Tibial nerve (tissue), 4 donors: ENCODE measurements around the gene ATP1A2. TPM values are rescaled to one million over a fixed set of nuclear protein-coding genes. Genes with fewer than 3 reads are reported as not detected.
"Not testable (repeated sequence)": the region's sequence is repeated elsewhere in the genome, so short reads cannot be mapped to it uniquely, and the experiment has no call there.

Experiments
- DNase-seq, 2 donors: peaks; one replicate each; pipeline ENCODE4 v3.0.0-alpha.2; 2019; ENCODE audit warnings: low spot score in 2 of 2
- H3K27ac ChIP-seq, 4 donors: fragments of 200-600 bp; sonication (generic) in 3 of 4; one replicate each; pipeline ENCODE4 v1.5.1; 2017 to 2019; ENCODE audit warnings: mild to moderate bottlenecking in 1 of 4
- H3K27me3 ChIP-seq, 2 donors: fragments of 200-600 bp; sonication (generic) in 1 of 2; one replicate each; pipeline versions ENCODE4 v1.5.1 to v1.6.0; 2017 to 2019
- H3K36me3 ChIP-seq, 3 donors: fragments of 200-600 bp; sonication (generic); one replicate each; pipeline ENCODE4 v1.5.1; 2018 to 2019
- H3K4me1 ChIP-seq, 4 donors: fragments of 200-600 bp; sonication (generic) in 3 of 4; one replicate each; pipeline ENCODE4 v1.5.1; 2017 to 2019
- H3K4me3 ChIP-seq, 4 donors: fragments of 200-600 bp; sonication (generic) in 3 of 4; one replicate each; pipeline ENCODE4 v1.5.1; 2017 to 2019; ENCODE audit warnings: mild to moderate bottlenecking in 1 of 4, moderate library complexity in 1 of 4
- H3K9me3 ChIP-seq, 4 donors: fragments of 200-600 bp; sonication (generic) in 3 of 4; one replicate each; pipeline ENCODE4 v1.5.1; 2017 to 2019
- CTCF ChIP-seq, 5 experiments: fragments of 200-600 bp in 3 of 5; fragments of 450-650 bp in 2 of 5; sonication (generic) in 3 of 5; IDR thresholded peaks; one replicate each; pipeline ENCODE4 v1.5.1; 2016 to 2019; ENCODE audit warnings: antibody characterized with exemption in 5 of 5, mild to moderate bottlenecking in 3 of 5, moderate library complexity in 2 of 5
- EP300 ChIP-seq, 2 donors: sonication (generic); formaldehyde crosslinking; IDR thresholded peaks; one replicate each; pipeline ENCODE4 v1.6.1; 2017; ENCODE audit warnings: antibody characterized with exemption in 2 of 2, mild to moderate bottlenecking in 1 of 2
- POLR2A ChIP-seq, 2 donors: fragments of 450-650 bp; IDR thresholded peaks; one replicate each; pipeline ENCODE4 v1.6.1; 2017; ENCODE audit warnings: antibody characterized with exemption in 2 of 2, mild to moderate bottlenecking in 2 of 2, moderate library complexity in 2 of 2
- WGBS, 2 donors: methylation state at CpG; one replicate each; pipeline ENCODE4 v1.1.5; 2018; 5-methylcytosine and 5-hydroxymethylcytosine counted together
- total RNA-seq, 4 donors: library from RNA; depleted of rRNA; stranded (reverse); fragments of >200 nt; gene quantifications; one replicate each; pipeline ENCODE4 v1.1.0, GENCODE V29; 2016

The ATP1A2 gene
- total RNA-seq, 4 donors from 2014 or later, result 173 to 211 (median 201) TPM

DNA sequence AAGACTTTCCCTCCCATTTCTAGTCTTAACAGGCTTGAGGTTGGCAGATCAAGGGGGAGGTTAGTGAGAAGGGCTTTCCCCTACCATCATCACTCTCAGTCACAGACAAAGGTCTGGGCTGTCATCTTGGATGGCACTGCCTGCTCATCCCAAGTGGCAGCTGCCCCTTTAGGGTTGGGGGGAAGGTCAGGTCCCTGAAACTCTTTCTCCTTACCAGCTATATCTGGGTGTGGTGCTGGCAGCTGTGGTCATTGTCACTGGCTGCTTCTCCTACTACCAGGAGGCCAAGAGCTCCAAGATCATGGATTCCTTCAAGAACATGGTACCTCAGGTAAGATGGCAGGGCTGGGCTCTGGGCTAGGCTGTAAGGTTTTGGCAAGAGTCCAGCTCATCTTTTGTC lies 8.2 kb downstream of the ATP1A2 start:
- H3K27ac ChIP-seq, result peak overlapping the region in 2 of 4 donors; percentile 68 to 76
- DNase-seq, result no peak
- H3K9me3 ChIP-seq, result no peaks in the 10 kb centered on the region
- H3K27me3 ChIP-seq, result no peaks in the 10 kb centered on the region
- H3K36me3 ChIP-seq, result peaks cover 0 to 48% (median 0%) of the 10 kb centered on the region in 3 donors
- peaks cover 0 to 79% (median 27%) of the 10 kb centered on the region in 4 donors for H3K4me1 ChIP-seq
- no peak for TF ChIP-seq CTCF (IDR thresholded peaks at IDR 0.05)
- no peak for TF ChIP-seq EP300 (IDR thresholded peaks at IDR 0.05)
- TF ChIP-seq POLR2A (IDR thresholded peaks at IDR 0.05), result no peak
- H3K4me3 ChIP-seq, result no peak overlapping the region

DNA sequence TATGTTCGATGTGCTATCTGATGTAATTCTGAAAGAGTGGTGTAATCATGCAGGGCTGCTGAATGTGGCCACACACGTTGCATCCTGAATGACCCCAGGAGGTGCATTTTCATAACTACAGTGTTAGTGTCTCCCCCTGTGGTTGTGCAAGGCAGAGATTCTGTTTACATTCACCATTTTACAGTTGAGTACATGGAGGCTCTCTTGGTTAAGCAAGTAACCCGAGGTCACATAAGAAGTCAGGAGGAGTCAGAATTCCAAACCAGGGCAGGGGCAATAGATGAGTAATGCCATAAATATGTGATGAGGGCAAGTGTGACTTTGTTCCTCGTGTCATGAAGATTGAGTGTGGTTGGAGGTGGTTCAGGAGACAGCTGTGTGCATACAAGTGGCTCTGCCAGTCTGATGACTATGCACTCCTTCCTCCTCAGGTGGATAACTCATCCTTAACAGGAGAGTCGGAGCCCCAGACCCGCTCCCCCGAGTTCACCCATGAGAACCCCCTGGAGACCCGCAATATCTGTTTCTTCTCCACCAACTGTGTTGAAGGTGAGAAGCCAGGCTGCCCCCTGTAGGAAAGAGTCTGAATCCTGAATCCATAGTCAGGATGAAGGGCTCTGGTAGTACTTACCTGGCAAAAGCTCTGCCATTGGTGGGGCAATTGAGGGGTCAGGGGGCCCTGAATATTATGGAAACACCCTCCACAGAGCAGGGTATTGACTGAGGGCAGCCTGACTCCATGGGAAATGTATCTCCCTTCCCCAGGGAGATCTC lies 9.3 kb downstream of the ATP1A2 start:
- H3K27me3 ChIP-seq, result no peaks in the 10 kb centered on the region
- H3K4me1 ChIP-seq, result peaks cover 0 to 78% (median 21%) of the 10 kb centered on the region in 4 donors
- H3K4me3 ChIP-seq, result no peak overlapping the region
- DNase-seq, result no peak
- peaks cover 0 to 60% (median 0%) of the 10 kb centered on the region in 3 donors for H3K36me3 ChIP-seq
- TF ChIP-seq CTCF (IDR thresholded peaks at IDR 0.05) (no peak), POLR2A (IDR thresholded peaks at IDR 0.05) (no peak), EP300 (IDR thresholded peaks at IDR 0.05) (no peak)
- WGBS, 2 donors, result 54 to 61% methylated on average over 8 of the region's 8 CpGs
- peak overlapping the region in 2 of 4 donors; percentile 68 to 76 for H3K27ac ChIP-seq
- H3K9me3 ChIP-seq, result no peaks in the 10 kb centered on the region

GRCh38 chr1:160125746-160126145 lies 10.2 kb downstream of the ATP1A2 start:
- H3K27ac ChIP-seq, result peak overlapping the region in 3 of 4 donors; percentile 38 to 76 (median 68)
- no peak overlapping the region for H3K4me3 ChIP-seq
- H3K27me3 ChIP-seq, result no peaks in the 10 kb centered on the region
- peaks cover 0 to 69% (median 0%) of the 10 kb centered on the region in 3 donors for H3K36me3 ChIP-seq
- peaks cover 0 to 79% (median 26%) of the 10 kb centered on the region in 4 donors for H3K4me1 ChIP-seq
- DNase-seq, result no peak
- TF ChIP-seq EP300 (IDR thresholded peaks at IDR 0.05), result no peak
- no peak for TF ChIP-seq POLR2A (IDR thresholded peaks at IDR 0.05)
- no peak for TF ChIP-seq CTCF (IDR thresholded peaks at IDR 0.05)
- WGBS, 2 donors, result 25 to 30% methylated on average over 1 of the region's 1 CpG
- H3K9me3 ChIP-seq, result no peaks in the 10 kb centered on the region

- H3K4me3 ChIP-seq, DNase-seq, H3K27me3 ChIP-seq, H3K9me3 ChIP-seq: not testable (repeated sequence)
- H3K4me1 ChIP-seq, result peaks cover 0 to 79% (median 30%) of the 10 kb centered on the region in 4 donors
- 63 to 64% methylated on average over 4 of the region's 4 CpGs for WGBS, 2 donors
- peak overlapping the region in 2 of 4 donors; percentile 68 to 76 for H3K27ac ChIP-seq
- peaks cover 0 to 69% (median 0%) of the 10 kb centered on the region in 3 donors for H3K36me3 ChIP-seq
Observed at GRCh38 chr1:160126342-160126741, 10.8 kb downstream of the ATP1A2 start.

- Histone ChIP-seq H3K4me1 (peaks cover 0 to 86% (median 31%) of the 10 kb centered on the region in 4 donors), H3K4me3 (no peak overlapping the region), H3K36me3 (peaks cover 0 to 73% (median 0%) of the 10 kb centered on the region in 3 donors), H3K27ac (peak overlapping the region in 2 of 4 donors; percentile 76 to 81), H3K27me3 (no peaks in the 10 kb centered on the region), H3K9me3 (no peaks in the 10 kb centered on the region)
- no peak for TF ChIP-seq CTCF (IDR thresholded peaks at IDR 0.05)
- TF ChIP-seq EP300 (IDR thresholded peaks at IDR 0.05), result no peak
- no peak for TF ChIP-seq POLR2A (IDR thresholded peaks at IDR 0.05)
- WGBS, 2 donors, result 91 to 93% methylated on average over 9 of the region's 9 CpGs
- DNase-seq, result no peak
Observed at GRCh38 chr1:160127381-160127780, 11.8 kb downstream of the ATP1A2 start.
